Activated CD8-positive, alpha-beta memory T cell treated with anti-CD3 and anti-CD28 coated beads, Interleukin-2, amount 50 U/mL, for 24 hours (primary cell): ENCODE measurements around the gene ACR.

ENCODE experiments used
- DNase-seq: peaks from one replicate; pipeline ENCODE4 v3.0.0-alpha.2; 2020; ENCODE audit errors: extremely low read depth

ACR gene

DNA sequence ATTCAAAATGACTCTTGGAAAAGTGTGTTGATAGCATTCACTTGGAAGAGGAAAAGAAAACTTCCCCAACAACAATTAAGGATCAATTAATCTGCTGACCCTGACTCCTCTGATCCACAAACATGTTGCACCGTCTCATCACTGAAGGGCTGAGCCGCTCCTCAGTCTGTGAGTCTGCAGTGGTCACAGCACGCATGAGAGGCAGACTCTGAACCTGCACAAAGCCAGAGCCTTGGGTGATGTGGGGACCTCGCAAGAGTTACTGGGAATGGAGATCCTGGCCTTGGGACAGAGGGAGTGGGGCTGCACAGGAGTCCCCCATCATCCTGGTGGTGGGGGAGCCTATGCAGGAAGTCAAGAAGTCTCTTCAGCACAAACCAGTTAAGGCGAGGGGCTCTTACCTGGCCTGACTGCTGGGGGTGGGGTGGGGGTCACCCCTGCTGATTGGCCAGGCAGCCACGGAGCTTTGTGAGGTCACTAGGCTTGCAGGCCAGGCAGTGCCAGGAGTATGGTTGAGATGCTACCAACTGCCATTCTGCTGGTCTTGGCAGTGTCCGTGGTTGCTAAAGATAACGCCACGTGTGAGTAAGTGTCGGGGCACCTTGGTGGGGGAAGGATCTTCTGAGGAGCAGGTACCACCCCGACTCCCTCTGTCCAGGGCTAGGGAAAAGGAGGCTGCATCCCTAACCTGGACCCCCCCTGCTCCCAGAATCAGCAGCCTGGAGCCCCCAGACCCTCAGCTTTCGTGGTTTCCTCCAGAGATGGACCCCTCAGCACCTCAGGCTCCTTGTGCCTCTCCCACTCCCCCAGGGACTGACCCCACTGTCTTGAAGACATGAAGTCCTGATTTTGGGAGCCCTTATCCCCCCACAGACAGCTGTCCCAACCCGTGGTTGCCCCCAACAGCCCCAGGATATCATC is at the start of gene ACR:
ACR (plus strand) TSS at position 477 of the 921 bp plus-strand sequence; CDS start at position 509, 32 bp downstream.
- DNase-seq = no peak

- no peak for DNase-seq
Observed at GRCh38 chr22:50688448-50688847, 49.6 kb upstream of the ACR start.

DNA sequence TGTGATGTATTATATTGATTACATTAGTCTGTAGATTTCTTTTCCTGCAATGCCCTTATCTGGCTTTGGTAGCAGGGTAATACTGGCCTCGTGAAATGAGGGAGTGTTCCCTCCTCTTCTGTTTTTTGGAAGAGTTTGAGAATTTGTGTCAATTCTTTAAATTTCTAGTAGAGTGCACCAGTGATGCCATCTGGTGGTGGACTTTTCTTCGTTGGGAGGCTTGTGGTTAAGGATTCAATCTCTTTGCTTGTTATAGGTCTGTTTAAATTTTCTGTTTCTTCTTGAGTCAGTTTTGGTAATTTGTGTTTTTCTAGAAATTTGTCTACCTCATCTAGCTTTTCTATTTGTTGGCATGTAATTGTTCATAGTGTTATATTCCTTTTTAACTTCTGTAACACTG is 46.5 kb upstream of the ACR start:
- no peak for DNase-seq

DNA sequence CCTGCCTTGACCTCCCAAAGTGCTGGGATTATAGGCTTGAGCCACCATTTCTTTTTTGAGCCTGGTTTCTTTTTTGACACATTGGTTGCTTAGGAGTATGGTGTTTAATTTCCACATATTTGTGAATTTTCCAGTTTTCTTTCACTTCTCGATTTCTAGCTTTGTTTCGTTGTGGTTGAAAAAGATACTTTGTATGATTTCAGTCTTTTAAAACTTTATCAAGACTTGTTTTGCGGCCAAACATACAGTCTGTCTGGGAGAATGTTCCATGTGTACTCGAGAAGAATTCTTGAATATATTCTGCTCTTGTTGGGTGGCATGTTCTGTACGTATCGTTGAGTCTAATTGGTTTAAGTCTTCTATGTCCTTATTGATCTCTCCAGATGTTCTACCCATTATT is 44.5 kb upstream of the ACR start:
- DNase-seq = no peak

- no peak for DNase-seq
Observed at GRCh38 chr22:50694099-50694605, 43.9 kb upstream of the ACR start.

DNA sequence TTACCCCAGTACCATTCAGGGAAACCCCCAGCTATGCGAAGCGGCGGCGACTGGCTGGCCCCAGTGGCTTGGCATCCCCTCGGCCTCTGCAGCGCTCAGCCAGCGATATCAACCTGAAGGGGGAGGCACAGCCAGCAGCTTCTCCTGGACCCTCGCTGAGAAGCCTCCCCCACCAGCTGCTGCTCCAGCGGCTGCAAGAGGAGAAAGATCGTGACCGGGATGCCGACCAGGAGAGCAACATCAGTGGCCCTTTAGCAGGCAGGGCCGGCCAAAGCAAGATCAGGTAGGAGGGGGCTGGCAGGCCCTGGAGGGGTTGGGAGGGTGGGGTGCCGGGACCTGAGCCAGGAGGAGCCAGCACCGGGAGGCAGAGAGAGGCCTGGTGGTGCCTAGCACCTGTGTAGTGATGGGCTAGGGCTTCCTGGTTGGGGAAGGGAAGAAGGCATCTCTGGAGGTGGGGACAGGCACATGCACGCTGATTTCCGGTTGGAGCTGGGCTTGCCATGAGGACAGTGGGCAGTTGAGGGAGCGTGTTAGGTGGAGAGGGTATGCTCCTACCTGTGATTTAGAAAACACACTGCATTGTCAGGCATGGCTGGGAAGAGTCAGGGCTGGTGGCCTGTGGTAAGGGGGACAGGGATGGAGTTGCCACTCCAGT is 43.1 kb upstream of the ACR start:
- no peak for DNase-seq

DNA sequence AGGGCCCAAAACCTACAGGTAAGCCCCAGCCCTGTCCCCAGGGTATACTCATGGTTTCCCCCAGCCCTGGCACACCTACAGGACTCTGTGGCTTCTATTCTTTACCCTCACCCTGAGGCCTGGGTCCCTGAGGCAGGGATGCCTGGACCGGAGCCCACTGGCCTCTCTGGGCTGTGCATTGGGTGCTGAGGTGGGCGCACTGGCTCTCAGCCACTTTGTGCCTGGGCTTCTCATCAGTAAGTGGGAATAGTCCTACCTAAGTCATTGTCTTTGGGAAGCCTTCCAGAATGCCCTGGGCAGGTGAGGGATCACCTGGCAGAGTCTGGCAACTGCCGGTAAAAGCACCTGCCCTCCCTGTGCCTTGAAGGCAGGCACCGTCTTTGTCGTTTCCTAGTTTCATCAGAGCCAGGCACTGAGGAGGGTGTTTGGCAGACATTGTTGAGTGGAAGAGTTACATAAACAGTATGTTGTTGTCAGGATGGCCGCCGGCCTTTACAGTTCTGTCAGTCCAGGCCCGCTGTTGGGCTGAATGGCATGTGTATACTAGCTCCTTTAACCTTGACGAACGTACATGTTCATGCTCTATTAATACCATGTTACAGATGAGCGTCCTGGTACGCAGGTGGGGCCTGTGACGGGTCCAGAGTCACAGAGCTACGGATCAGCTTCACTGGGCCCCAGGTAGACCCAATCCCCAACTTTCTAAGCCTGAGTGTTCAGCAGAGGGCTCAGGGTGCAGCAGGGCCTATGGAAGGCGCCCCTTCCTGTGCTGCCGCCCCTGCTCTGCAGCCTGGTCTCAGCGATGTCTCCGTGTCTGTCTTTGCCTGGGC is 42.4 kb upstream of the ACR start:
- DNase-seq = no peak

- no peak for DNase-seq
Observed at GRCh38 chr22:50696251-50696798, 41.7 kb upstream of the ACR start.

DNA sequence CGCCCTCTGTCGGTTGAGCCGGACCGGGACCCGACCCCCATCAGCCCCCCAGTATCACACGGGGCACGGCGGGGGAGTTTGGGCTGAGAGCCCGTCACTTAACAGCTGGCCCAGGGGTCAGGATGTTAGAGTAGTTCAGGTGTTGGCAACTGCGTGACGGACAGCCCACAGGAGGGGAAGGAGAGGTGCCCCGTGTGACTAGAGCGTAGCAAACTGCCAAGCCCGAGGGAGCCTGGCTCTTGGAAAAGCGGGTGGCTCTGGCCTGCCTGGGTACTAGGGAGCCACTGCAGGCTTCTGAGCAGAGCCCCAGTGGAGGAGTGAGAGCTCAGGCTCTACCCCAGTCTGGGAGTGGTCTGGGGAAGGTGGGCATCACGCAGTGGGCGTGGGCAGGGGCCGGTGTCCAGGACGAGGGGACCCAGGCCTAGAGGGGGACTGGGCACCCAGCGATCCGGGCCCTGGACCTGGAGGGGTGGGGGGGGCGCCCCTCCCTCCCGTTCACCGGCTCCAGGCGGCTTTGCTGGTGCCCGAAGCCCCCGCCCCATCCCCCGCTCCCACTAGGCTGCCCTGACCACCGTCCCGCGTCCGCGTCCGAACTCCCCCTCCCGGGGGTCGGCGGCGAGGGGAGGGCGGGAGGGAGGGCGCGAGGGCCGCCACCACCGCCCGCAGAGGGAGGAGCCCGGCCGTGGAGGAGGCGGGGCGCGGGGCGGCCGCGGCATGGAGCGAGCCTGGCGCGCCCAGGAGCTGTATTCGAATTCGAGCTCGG is 41.0 kb upstream of the ACR start:
- no peak for DNase-seq

GRCh38 chr22:50697667-50698506 is 40.1 kb upstream of the ACR start:
- no peak for DNase-seq

- DNase-seq = no peak
Observed at GRCh38 chr22:50698546-50698945, 39.5 kb upstream of the ACR start.

GRCh38 chr22:50699001-50699755 is 38.8 kb upstream of the ACR start:
- no peak for DNase-seq

DNA sequence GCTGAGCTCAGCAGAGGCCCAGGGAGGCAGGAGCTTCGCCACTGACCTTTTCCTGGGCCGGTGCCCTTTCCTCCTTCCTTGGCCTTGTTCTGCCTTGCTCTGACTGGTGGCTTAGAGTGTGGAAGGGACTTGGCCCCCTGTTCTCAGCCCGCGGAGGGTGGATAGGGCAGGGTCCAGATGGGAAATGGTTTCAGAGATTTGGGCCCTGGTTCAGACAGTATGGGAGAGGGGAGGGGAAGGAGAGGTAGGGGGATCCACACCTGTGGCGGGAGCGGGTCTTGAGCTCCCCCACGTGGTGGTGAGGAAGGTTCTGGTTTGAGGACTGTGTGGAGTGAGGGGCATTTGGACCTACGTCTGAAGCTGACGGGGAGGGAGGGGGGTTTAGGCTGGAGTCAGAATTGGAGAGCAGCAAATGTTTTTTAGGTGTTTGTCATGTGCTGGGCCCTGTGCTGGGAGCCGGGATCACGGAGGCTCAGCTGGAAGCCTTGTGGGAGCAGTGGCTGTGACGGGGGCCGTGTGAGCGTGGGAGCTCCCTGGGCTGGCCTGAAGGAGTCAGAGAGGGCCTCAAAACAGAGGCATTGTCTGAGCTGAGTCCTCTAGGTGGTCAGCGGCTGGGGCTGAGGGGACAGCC is 38.1 kb upstream of the ACR start:
- DNase-seq = no peak

DNA sequence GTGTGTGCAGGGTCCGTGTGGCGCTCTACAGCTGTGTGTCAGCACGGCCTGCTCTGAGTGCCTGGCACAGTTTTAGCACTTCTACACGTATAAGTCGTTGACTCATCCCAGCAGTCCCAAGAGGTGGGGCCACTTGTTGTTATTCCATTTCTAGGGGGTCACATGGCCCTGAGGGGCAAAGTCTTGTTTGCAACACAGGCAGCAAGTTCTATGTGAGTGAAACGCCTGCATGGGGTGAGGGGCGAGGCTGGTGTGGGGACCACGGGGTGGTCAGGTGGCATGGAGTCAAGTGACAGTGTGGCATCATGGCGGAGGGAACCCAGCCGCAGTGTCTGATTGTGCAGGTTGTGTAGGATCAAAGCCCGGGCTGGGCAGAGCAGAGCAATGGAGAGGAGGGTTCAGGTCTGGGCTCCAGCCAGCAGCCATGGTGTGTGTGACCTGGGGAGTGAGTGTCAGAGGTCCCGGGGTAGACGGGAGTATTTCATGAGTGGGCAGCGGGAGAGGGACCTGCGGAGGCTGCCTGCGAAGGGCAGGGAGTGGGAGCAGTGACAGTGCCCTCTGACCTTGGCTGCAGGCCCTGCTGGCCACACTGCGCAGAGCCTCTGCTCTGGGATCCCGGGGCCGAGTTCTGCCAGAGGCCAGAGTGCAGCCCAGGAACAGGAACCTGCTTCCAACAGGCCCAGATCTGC is 37.5 kb upstream of the ACR start:
- DNase-seq = no peak

DNA sequence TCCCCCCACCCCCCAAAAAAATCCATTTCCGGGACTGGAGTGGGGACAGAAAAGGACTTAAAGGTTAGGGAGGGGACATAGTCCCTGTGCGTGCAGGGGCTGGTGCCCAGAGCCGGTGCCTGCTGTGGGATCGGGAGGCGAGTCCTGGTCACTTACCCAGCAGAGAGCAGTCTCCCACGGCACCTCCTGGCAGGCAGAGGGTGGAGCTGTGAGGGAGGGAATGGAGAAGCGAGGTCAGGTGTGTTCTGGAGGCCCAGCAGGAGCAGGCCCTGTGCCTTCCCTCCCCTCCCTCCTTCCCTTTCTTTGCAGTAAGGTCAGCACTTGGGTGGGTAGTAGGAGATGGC is 37.0 kb upstream of the ACR start:
- DNase-seq = no peak

DNA sequence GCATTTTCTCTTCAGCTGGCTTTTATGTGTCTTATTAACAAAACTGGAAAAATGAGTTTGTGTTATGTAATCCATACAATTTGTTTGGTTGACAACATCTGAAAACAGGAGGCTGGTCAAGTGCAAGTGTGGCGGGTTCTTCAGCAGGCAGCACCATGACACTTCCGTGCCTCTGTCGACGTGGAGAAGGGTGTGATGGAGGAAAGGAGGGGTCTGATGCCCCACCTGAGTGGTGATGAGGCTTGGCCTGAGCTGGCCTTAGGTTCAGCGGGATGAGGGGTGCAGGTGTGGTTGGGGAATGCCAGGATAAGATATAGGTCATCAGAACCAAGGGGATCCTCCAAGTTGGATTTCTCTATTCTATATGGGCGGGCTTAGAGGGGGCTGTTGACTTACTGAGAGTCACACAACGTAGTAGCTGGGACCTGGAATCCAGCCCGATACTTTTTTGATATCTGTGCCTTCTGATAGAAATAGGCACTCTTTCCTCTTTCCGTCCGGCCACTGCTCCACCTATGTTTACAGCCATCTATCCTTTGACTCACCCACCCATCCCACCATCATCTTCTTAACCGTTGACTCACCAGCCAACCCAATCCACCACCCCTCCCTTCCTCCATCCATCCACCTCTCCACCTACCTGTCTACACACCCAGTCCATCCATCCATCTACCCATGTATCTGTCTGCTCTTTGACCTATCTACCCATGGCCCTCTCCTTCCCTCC is 36.4 kb upstream of the ACR start:
- DNase-seq = no peak

GRCh38 chr22:50702261-50702671 is 35.7 kb upstream of the ACR start:
- no peak for DNase-seq
